ENCODE data around the gene CNTN4.

The CNTN4 gene

GRCh38 chr3:2153547-2153946 is 54.9 kb downstream of the CNTN4 start:
- no peak for DNase-seq

GRCh38 chr3:2154621-2155020 is 56.0 kb downstream of the CNTN4 start:
- DNase-seq: no peak

DNA sequence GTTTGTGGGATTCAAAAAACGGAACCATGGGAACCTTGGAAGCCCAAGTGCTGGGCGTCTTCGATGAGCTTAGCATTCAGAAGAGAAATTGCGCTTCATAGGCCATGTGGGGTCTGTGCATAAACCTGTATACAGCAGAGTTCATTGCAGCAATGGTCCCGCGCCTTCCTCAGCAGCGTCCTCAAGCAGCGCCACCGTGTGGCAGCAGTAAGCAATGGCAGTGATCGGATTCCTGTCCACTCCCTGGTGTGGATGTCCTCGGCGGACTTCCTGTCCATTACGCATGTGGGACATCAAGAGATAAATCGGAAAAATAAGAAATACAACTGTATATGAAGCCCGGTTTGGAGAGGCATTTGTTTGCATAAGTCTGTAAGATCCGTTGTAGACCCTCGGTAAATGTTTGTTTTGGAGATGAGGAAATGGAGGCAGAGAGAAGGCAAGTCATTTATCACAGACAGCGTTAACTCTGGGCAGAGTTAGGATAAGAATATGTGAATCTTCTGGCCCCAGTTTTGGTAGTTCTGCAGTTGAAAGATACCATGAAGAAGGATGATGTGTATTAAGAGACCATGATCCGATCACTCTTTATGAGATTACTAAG is 57.7 kb downstream of the CNTN4 start:
- DNase-seq: no peak

DNA sequence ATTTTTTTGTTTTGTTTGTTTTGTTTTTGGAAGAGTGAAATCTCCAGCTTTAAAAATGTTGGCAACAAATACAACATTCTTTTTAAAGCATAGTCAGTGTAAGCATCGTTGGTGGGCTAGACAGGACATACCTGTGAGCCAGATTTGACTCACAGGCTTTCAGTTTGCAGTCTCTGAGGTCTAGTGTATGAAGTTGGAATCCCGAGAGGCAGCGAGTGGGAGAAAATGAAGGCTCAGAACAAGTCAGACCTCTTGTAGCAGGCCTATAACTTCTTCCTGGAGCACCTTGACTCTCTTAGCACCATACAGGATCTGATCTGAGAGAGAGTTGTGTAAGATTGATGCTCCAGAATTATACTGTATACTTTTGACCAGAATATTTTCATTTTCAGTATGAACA is 60.2 kb downstream of the CNTN4 start:
- DNase-seq: no peak

- DNase-seq: no peak
These were observed 67.9 kb downstream of the CNTN4 start for GRCh38 chr3:2166552-2166951.

GRCh38 chr3:2172561-2173171 is 74.0 kb downstream of the CNTN4 start:
- DNase-seq: no peak

DNA sequence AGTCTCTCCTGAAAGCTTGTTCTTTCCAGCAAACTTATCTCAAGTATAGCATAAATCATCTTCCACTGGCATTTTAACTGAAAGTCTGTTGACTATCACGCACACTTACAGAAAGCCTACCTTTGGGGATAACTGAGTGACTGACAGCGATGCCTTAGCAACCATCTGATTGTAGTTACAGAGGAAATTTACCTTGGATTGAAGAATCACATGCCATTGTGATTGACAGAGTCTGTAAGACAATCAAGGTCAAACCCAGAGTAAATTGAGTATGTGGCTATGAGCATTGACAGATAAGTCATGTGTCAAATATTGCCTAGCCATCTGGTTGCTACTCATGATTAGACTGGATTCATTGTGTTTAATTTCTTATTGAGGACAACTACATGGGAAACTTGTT is 82.0 kb downstream of the CNTN4 start:
- no peak for DNase-seq

DNA sequence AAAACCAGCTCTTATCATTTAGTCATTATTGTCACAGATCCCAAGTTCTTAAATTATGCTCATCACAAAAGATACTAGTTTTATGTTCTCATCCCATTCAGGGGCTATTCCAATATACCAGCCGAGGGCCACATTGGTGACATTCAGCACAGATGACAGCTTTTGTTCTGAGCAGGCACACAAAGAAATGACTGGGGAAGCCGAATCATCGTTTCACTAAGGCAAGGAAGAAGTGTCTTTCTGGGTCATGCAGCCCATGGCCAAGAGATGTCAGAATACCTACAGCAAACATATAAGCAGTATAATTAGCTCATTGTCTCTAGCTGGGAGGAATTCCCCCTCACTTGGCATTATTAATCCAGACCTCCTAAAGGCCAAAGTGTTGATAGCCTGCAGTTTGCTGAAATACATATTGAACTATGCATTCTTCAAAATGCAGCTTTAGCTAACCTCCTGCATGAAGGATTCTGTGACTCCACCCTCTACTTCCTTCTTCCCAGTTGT is 100.2 kb downstream of the CNTN4 start:
- no peak for DNase-seq

GRCh38 chr3:2204054-2204453 is 105.4 kb downstream of the CNTN4 start:
- no peak for DNase-seq

DNA sequence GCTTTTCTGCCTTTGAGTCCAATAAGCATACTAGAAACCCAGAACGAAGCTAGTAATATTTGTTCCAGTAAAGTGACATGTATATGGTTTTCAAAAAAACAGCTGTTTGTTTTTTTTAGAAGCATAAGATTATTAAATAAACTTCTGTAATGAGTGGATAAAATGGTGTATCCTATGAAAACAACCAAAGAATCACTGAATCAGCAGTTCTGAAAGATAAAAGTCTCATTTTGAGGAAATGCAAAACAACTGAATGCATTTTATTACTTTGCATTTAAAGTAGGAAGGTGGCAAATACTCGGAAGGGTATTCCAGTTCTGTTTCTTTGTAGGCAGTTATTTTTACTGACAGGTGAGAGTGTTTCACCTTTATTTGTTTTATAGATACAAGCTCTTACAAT is 107.0 kb downstream of the CNTN4 start:
- DNase-seq: no peak

GRCh38 chr3:2206536-2206935 is 107.9 kb downstream of the CNTN4 start:
- DNase-seq: no peak

- no peak for DNase-seq
These were observed 112.9 kb downstream of the CNTN4 start for GRCh38 chr3:2211568-2211967.

GRCh38 chr3:2212206-2212605 is 113.5 kb downstream of the CNTN4 start:
- DNase-seq: no peak

GRCh38 chr3:2218375-2218774 is 119.7 kb downstream of the CNTN4 start:
- no peak for DNase-seq

GRCh38 chr3:2218816-2219215 is 120.2 kb downstream of the CNTN4 start:
- no peak for DNase-seq

DNA sequence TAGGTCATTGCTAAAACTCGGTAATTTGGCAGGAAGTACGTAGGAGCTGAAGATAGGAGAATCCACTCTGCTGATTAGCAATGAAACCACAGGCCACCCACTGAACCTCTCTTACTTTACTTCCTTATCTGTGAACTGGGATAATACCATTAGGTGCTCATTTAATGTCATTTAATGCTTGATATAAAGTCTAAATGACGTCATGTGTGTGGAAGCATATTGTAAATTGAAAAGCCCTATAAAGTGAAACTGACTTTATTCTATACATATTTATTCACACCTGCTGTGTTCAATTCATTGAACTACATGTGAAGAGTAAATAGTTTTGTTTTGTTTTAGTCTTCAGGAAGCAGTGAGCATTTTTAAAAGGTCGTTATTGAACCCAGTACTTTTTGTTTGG is 137.5 kb downstream of the CNTN4 start:
- no peak for DNase-seq

GRCh38 chr3:2244137-2244536 is 145.5 kb downstream of the CNTN4 start:
- DNase-seq: no peak

GRCh38 chr3:2246873-2247648 is 148.4 kb downstream of the CNTN4 start:
- DNase-seq: no peak

GRCh38 chr3:2247831-2248230 is 149.2 kb downstream of the CNTN4 start:
- DNase-seq: no peak

GRCh38 chr3:2250783-2251182 is 152.1 kb downstream of the CNTN4 start:
- DNase-seq: no peak

- no peak for DNase-seq
These were observed 163.1 kb downstream of the CNTN4 start for GRCh38 chr3:2261747-2262146.

GRCh38 chr3:2262204-2262603 is 163.5 kb downstream of the CNTN4 start:
- no peak for DNase-seq

GRCh38 chr3:2266606-2267005 is 167.9 kb downstream of the CNTN4 start:
- no peak for DNase-seq

GRCh38 chr3:2268779-2269178 is 170.1 kb downstream of the CNTN4 start:
- DNase-seq: no peak
